Gastrocnemius medialis (tissue), 4 donors: ENCODE results near the gene MT1X. TPM values are rescaled to one million over a fixed set of nuclear protein-coding genes. Genes with fewer than 3 reads are reported as not detected.

Experiments
- ATAC-seq, 2 donors: fragments of 150-250 bp; one replicate each; pipeline ENCODE4 v1.9.1; 2016
- DNase-seq, 2 donors: peaks; one replicate each; pipeline ENCODE4 v3.0.0-alpha.2; 2019
- H3K27ac ChIP-seq, 4 donors: fragments of 200-600 bp; sonication (generic); 1 replicate in 1 of 4; 2 replicates in 3 of 4; pipeline ENCODE4 v1.5.1; 2016 to 2018; ENCODE audit warnings: mild to moderate bottlenecking in 2 of 4, moderate library complexity in 1 of 4
- H3K27me3 ChIP-seq, 3 donors: fragments of 200-600 bp; sonication (generic) in 2 of 3; 1 replicate in 1 of 3; 2 replicates in 2 of 3; pipeline versions ENCODE4 v1.5.1 to v1.6.0; 2016 to 2019; ENCODE audit warnings: mild to moderate bottlenecking in 1 of 3, moderate library complexity in 1 of 3
- H3K36me3 ChIP-seq, 2 donors: fragments of 200-600 bp; sonication (generic) in 1 of 2; one replicate each; pipeline ENCODE4 v1.5.1; 2017 to 2018
- H3K4me1 ChIP-seq, 2 donors: fragments of 200-600 bp; sonication (generic) in 1 of 2; one replicate each; pipeline ENCODE4 v1.5.1; 2016 to 2017; ENCODE audit warnings: mild to moderate bottlenecking in 2 of 2
- H3K4me3 ChIP-seq, 4 donors: fragments of 200-600 bp; sonication (generic) in 3 of 4; 1 replicate in 1 of 4; 2 replicates in 3 of 4; pipeline ENCODE4 v1.5.1; 2016 to 2019; ENCODE audit warnings: mild to moderate bottlenecking in 2 of 4
- H3K9me3 ChIP-seq, 3 donors: fragments of 200-600 bp; sonication (generic) in 2 of 3; 1 replicate in 1 of 3; 2 replicates in 2 of 3; pipeline ENCODE4 v1.5.1; 2016 to 2019
- CTCF ChIP-seq, 5 experiments: fragments of 450-650 bp in 3 of 5; fragments of 200-600 bp in 2 of 5; sonication (generic) in 2 of 5; IDR thresholded peaks in 4 of 5; conservative IDR thresholded peaks in 1 of 5; 1 replicate in 4 of 5; 2 replicates in 1 of 5; pipeline ENCODE4 v1.5.1; 2016 to 2019; ENCODE audit warnings: antibody characterized with exemption in 5 of 5, mild to moderate bottlenecking in 3 of 5, moderate library complexity in 3 of 5
- POLR2A ChIP-seq, 2 donors: fragments of 450-650 bp; IDR thresholded peaks; one replicate each; pipeline ENCODE4 v1.6.1; 2017; ENCODE audit warnings: antibody characterized with exemption in 2 of 2, mild to moderate bottlenecking in 2 of 2, moderate library complexity in 2 of 2
- in situ Hi-C, 4 donors: fragments of 200-750 bp; cut with MboI; loops; one replicate each; pipeline versions ENCODE4 v1.15.0 to v1.8.0; 2017; ENCODE audit warnings: low sequenced_read_pairs in 4 of 4
- intact Hi-C: fragments of 100-400 bp; cut with DNase I; formaldehyde crosslinking; loops from one replicate; pipeline ENCODE4 v1.15.1; 2023; ENCODE audit warnings: low total_unique reads
- total RNA-seq, 4 donors: library from RNA; depleted of rRNA; stranded (reverse); fragments of >200 nt; gene quantifications; one replicate each; pipeline versions ENCODE4 v1.1.0 to v1.2.3, GENCODE V29; 2016

The MT1X gene
- total RNA-seq, 4 donors from 2014 or later, result 3,871 to 10,589 (median 6,239) TPM

GRCh38 chr16:56722200-56722842 lies 40.1 kb downstream of the MT1X start:
- DNase-seq (no peak), ATAC-seq (no peak)
- Histone ChIP-seq H3K4me1 (no peaks in the 10 kb centered on the region), H3K36me3 (no peaks in the 10 kb centered on the region), H3K4me3 (no peak overlapping the region), H3K9me3 (no peaks in the 10 kb centered on the region), H3K27me3 (no peaks in the 10 kb centered on the region), H3K27ac (no peak overlapping the region)
- no peak for TF ChIP-seq CTCF (IDR thresholded peaks at IDR 0.05 in 4 of 5, conservative IDR thresholded peaks at IDR 0.05 in 1 of 5)
- TF ChIP-seq POLR2A (IDR thresholded peaks at IDR 0.05), result no peak
- intact Hi-C loops (no loop called here), in situ Hi-C loops (no loop called here)

- no peaks in the 10 kb centered on the region for H3K9me3 ChIP-seq
- no peak overlapping the region for H3K4me3 ChIP-seq
- intact Hi-C loops (no loop called here), in situ Hi-C loops (no loop called here)
- H3K27ac ChIP-seq, result no peak overlapping the region
- no peaks in the 10 kb centered on the region for H3K27me3 ChIP-seq
- H3K36me3 ChIP-seq, result no peaks in the 10 kb centered on the region
- ATAC-seq (no peak), DNase-seq (no peak)
- TF ChIP-seq POLR2A (IDR thresholded peaks at IDR 0.05) (no peak), CTCF (IDR thresholded peaks at IDR 0.05 in 4 of 5, conservative IDR thresholded peaks at IDR 0.05 in 1 of 5) (no peak)
- H3K4me1 ChIP-seq, result peaks cover 10 to 12% of the 10 kb centered on the region in 2 donors
Measured at GRCh38 chr16:56724191-56724590, 41.9 kb downstream of the MT1X start.

GRCh38 chr16:56726283-56726682 lies 44.0 kb downstream of the MT1X start:
- Histone ChIP-seq H3K9me3 (no peaks in the 10 kb centered on the region), H3K27ac (no peak overlapping the region), H3K4me1 (peaks cover 20 to 23% of the 10 kb centered on the region in 2 donors), H3K36me3 (no peaks in the 10 kb centered on the region), H3K4me3 (no peak overlapping the region), H3K27me3 (no peaks in the 10 kb centered on the region)
- TF ChIP-seq CTCF (IDR thresholded peaks at IDR 0.05 in 4 of 5, conservative IDR thresholded peaks at IDR 0.05 in 1 of 5), result no peak
- no peak for TF ChIP-seq POLR2A (IDR thresholded peaks at IDR 0.05)
- ATAC-seq (no peak), DNase-seq (no peak)
- intact Hi-C loops, result no loop called here
- in situ Hi-C loops, result no loop called here

- TF ChIP-seq CTCF (IDR thresholded peaks at IDR 0.05 in 4 of 5, conservative IDR thresholded peaks at IDR 0.05 in 1 of 5), result no peak
- TF ChIP-seq POLR2A (IDR thresholded peaks at IDR 0.05), result no peak
- in situ Hi-C loops, result no loop called here
- no peaks in the 10 kb centered on the region for H3K27me3 ChIP-seq
- H3K9me3 ChIP-seq, result no peaks in the 10 kb centered on the region
- no peak overlapping the region for H3K27ac ChIP-seq
- H3K4me1 ChIP-seq, result peaks cover 21 to 24% of the 10 kb centered on the region in 2 donors
- DNase-seq (no peak), ATAC-seq (no peak)
- H3K4me3 ChIP-seq, result no peak overlapping the region
- H3K36me3 ChIP-seq, result no peaks in the 10 kb centered on the region
- intact Hi-C loops, result no loop called here
Measured at GRCh38 chr16:56726926-56727325, 44.7 kb downstream of the MT1X start.

- in situ Hi-C loops, result no loop called here
- Histone ChIP-seq H3K27me3 (no peaks in the 10 kb centered on the region), H3K4me3 (no peak overlapping the region)
Measured at GRCh38 chr16:56728027-56728426, 45.8 kb downstream of the MT1X start.

More at GRCh38 chr16:56728027-56728426, 45.8 kb downstream of the MT1X start:
- Histone ChIP-seq H3K27ac (no peak overlapping the region), H3K9me3 (no peaks in the 10 kb centered on the region), H3K36me3 (no peaks in the 10 kb centered on the region), H3K4me1 (peaks cover 21 to 24% of the 10 kb centered on the region in 2 donors)
- ATAC-seq (no peak), DNase-seq (no peak)
- TF ChIP-seq CTCF (IDR thresholded peaks at IDR 0.05 in 4 of 5, conservative IDR thresholded peaks at IDR 0.05 in 1 of 5) (no peak), POLR2A (IDR thresholded peaks at IDR 0.05) (no peak)
- intact Hi-C loops, result no loop called here
